ENCODE data around the gene GALNTL6.

GRCh38 chr4:172772781-172773180, 959.6 kb downstream of the GALNTL6 start:
- TF ChIP-seq, protein P1, sequence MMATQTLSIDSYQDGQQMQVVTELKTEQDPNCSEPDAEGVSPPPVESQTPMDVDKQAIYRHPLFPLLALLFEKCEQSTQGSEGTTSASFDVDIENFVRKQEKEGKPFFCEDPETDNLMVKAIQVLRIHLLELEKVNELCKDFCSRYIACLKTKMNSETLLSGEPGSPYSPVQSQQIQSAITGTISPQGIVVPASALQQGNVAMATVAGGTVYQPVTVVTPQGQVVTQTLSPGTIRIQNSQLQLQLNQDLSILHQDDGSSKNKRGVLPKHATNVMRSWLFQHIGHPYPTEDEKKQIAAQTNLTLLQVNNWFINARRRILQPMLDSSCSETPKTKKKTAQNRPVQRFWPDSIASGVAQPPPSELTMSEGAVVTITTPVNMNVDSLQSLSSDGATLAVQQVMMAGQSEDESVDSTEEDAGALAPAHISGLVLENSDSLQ (IDR thresholded peaks at IDR 0.05): no peak
- no peak for TF ChIP-seq FOXM1 (IDR thresholded peaks at IDR 0.05; ENCODE audit: borderline replicate concordance)
- no peak for TF ChIP-seq LEF1 (IDR thresholded peaks at IDR 0.05; ENCODE audit: borderline replicate concordance)
- no peak for TF ChIP-seq BHLHE40 (IDR thresholded peaks at IDR 0.05; ENCODE audit: borderline replicate concordance)
